Caco-2 (cell line): ENCODE measurements around the gene CHRNA7. TPM values are rescaled to one million over a fixed set of nuclear protein-coding genes. Genes with fewer than 3 reads are reported as not detected.

Source experiments
- BruUV-seq: library from RNA; stranded (reverse); fragments of 400-500 nt; replicated peaks from 2 replicates; lab custom pipeline; 2021; lab: Mats Ljungman, UMichigan
- CTCF ChIA-PET: fragments of 300-600 bp; sonication (Branson Sonifier 250); formaldehyde crosslinking; loops from one replicate; lab custom pipeline; 2022; ENCODE audit warnings: antibody characterized with exemption; lab: Charles Lee
- POLR2A ChIA-PET: fragments of 300-600 bp; sonication (Branson Sonifier 250); formaldehyde crosslinking; loops from one replicate; lab custom pipeline; 2022; ENCODE audit warnings: antibody characterized with exemption; lab: Charles Lee
- DNase-seq, 2 experiments: peaks; one replicate each; pipeline versions ENCODE4 v3.0.0 to v3.0.0-alpha.2; 2020 to 2022
- H3K27me3 ChIP-seq: replicated peaks from 2 replicates; pipeline ENCODE4 v1.6.0; 2011; ENCODE audit warnings: low read length; ENCODE audit not compliant: control insufficient read depth, insufficient read depth
- H3K36me3 ChIP-seq: 2 replicates; pipeline ENCODE4 v1.5.1; 2011; ENCODE audit warnings: low read length; ENCODE audit not compliant: control insufficient read depth, insufficient read depth
- H3K4me1 ChIP-seq: fragments of 250-450 bp; sonication (Bioruptor Pico); 2 replicates; pipeline ENCODE4 v1.5.1; 2020; ENCODE audit warnings: mild to moderate bottlenecking
- H3K4me3 ChIP-seq: 2 replicates; pipeline ENCODE4 v1.5.1; 2011; ENCODE audit warnings: low read depth, mild to moderate bottlenecking, control low read depth, low read length
- H3K9me3 ChIP-seq: fragments of 250-450 bp; sonication (Bioruptor Pico); 2 replicates; pipeline ENCODE4 v1.5.1; 2020; ENCODE audit warnings: mild to moderate bottlenecking, moderate library complexity
- H3K27ac Mint-ChIP-seq: one replicate; pipeline ENCODE4 v1.8.0; 2022; ENCODE audit warnings: mixed read lengths; ENCODE audit not compliant: unreplicated experiment
- H3K27me3 Mint-ChIP-seq: one replicate; pipeline ENCODE4 v1.8.0; 2022; ENCODE audit warnings: mixed read lengths; ENCODE audit not compliant: insufficient read depth, unreplicated experiment
- H3K36me3 Mint-ChIP-seq: one replicate; pipeline ENCODE4 v1.8.0; 2022; ENCODE audit warnings: mild to moderate bottlenecking, mixed read lengths; ENCODE audit not compliant: insufficient read depth, unreplicated experiment
- H3K4me1 Mint-ChIP-seq: one replicate; pipeline ENCODE4 v1.8.0; 2022; ENCODE audit warnings: low read depth, mixed read lengths; ENCODE audit not compliant: unreplicated experiment
- H3K4me3 Mint-ChIP-seq: one replicate; pipeline ENCODE4 v1.8.0; 2022; ENCODE audit warnings: mild to moderate bottlenecking, moderate library complexity, mixed read lengths; ENCODE audit not compliant: unreplicated experiment
- H3K9me3 Mint-ChIP-seq: one replicate; pipeline ENCODE4 v1.8.0; 2022; ENCODE audit warnings: mixed read lengths; ENCODE audit not compliant: unreplicated experiment
- CTCF ChIP-seq, 2 experiments: fragments of 200-600 bp in 1 of 2; IDR thresholded peaks; 1 replicate in 1 of 2; 2 replicates in 1 of 2; pipeline versions ENCODE4 v1.5.1 to v1.8.0; 2011 to 2022; ENCODE audit warnings: antibody characterized with exemption in 1 of 2, control low read depth in 1 of 2, inconsistent platforms in 1 of 2, low read depth in 1 of 2, low read length in 1 of 2, mild to moderate bottlenecking in 1 of 2, moderate library complexity in 1 of 2; ENCODE audit not compliant: insufficient read depth in 1 of 2, severe bottlenecking in 1 of 2, unreplicated experiment in 1 of 2
- intact Hi-C: fragments of 100-400 bp; cut with micrococcal nuclease; formaldehyde crosslinking; loops from one replicate; pipeline ENCODE4 v1.10.0; 2022; ENCODE audit not compliant: unreplicated experiment
- total RNA-seq: library from RNA; stranded (reverse); gene quantifications from 2 replicates; pipeline ENCODE4 v1.2.3, GENCODE V29; 2022

The CHRNA7 gene
- total RNA-seq, 1 experiment from 2014 or later: 0.11 TPM

- Histone ChIP-seq H3K27me3 (no peaks in the 10 kb centered on the region), H3K9me3 (no peaks in the 10 kb centered on the region), H3K4me1 (no peaks in the 10 kb centered on the region), H3K4me3 (no peak overlapping the region), H3K36me3 (no peaks in the 10 kb centered on the region)
- intact Hi-C loops: no loop called here
- no peaks in the 10 kb centered on the region for H3K36me3 Mint-ChIP-seq
- no peak for TF ChIP-seq CTCF (IDR thresholded peaks at IDR 0.05; ENCODE audit: insufficient read depth in 1 of 2, low read depth in 1 of 2, low read length in 1 of 2, severe bottlenecking in 1 of 2, unreplicated experiment in 1 of 2)
- H3K9me3 Mint-ChIP-seq: no peaks in the 10 kb centered on the region
- H3K27ac Mint-ChIP-seq: no peak overlapping the region
- H3K27me3 Mint-ChIP-seq: peaks cover 11% of the 10 kb centered on the region
- BruUV-seq: no TSS peak
- no peaks in the 10 kb centered on the region for H3K4me1 Mint-ChIP-seq
- POLR2A ChIA-PET: interaction anchor here (0.7 kb wide), 1 partner anchor 713 kb away, joined by 3 read pairs; no protein-coding TSS in a partner anchor
- H3K4me3 Mint-ChIP-seq: no peak overlapping the region
- CTCF ChIA-PET: no interaction called here
- no peak for DNase-seq
Observed at GRCh38 chr15:32130823-32131222, 100.5 kb downstream of the CHRNA7 start.

GRCh38 chr15:32131803-32132202 lies 101.5 kb downstream of the CHRNA7 start:
- DNase-seq: no peak
- Histone ChIP-seq H3K4me3 (no peak overlapping the region), H3K9me3 (no peaks in the 10 kb centered on the region), H3K27me3 (no peaks in the 10 kb centered on the region), H3K36me3 (no peaks in the 10 kb centered on the region), H3K4me1 (no peaks in the 10 kb centered on the region)
- intact Hi-C loops: no loop called here
- Mint-ChIP-seq H3K27ac (no peak overlapping the region), H3K27me3 (peaks cover 11% of the 10 kb centered on the region), H3K36me3 (no peaks in the 10 kb centered on the region), H3K4me3 (no peak overlapping the region), H3K9me3 (no peaks in the 10 kb centered on the region), H3K4me1 (no peaks in the 10 kb centered on the region)
- ChIA-PET POLR2A (no interaction called here), CTCF (no interaction called here)
- BruUV-seq: no TSS peak
- TF ChIP-seq CTCF (IDR thresholded peaks at IDR 0.05; ENCODE audit: insufficient read depth in 1 of 2, low read depth in 1 of 2, low read length in 1 of 2, severe bottlenecking in 1 of 2, unreplicated experiment in 1 of 2): no peak

- no peak for TF ChIP-seq CTCF (IDR thresholded peaks at IDR 0.05; ENCODE audit: insufficient read depth in 1 of 2, low read depth in 1 of 2, low read length in 1 of 2, severe bottlenecking in 1 of 2, unreplicated experiment in 1 of 2)
- H3K36me3 Mint-ChIP-seq: no peaks in the 10 kb centered on the region
Observed at GRCh38 chr15:32132859-32133258, 102.5 kb downstream of the CHRNA7 start.

More at GRCh38 chr15:32132859-32133258, 102.5 kb downstream of the CHRNA7 start:
- no peak for DNase-seq
- POLR2A ChIA-PET: no interaction called here
- no peak overlapping the region for H3K4me3 Mint-ChIP-seq
- no peaks in the 10 kb centered on the region for H3K9me3 ChIP-seq
- no peaks in the 10 kb centered on the region for H3K36me3 ChIP-seq
- H3K9me3 Mint-ChIP-seq: no peaks in the 10 kb centered on the region
- H3K4me1 Mint-ChIP-seq: no peaks in the 10 kb centered on the region
- H3K27me3 Mint-ChIP-seq: peaks cover 11% of the 10 kb centered on the region
- BruUV-seq: no TSS peak
- H3K4me3 ChIP-seq: no peak overlapping the region
- intact Hi-C loops: no loop called here
- CTCF ChIA-PET: no interaction called here
- no peaks in the 10 kb centered on the region for H3K27me3 ChIP-seq
- no peaks in the 10 kb centered on the region for H3K4me1 ChIP-seq
- no peak overlapping the region for H3K27ac Mint-ChIP-seq
